GM12873 (cell line): Measurements from ENCODE around the gene UBE2O.

ENCODE experiments used
- TF ChIP-seq, protein P1 (sequence below): IDR thresholded peaks from 2 replicates; pipeline ENCODE4 v1.5.1; 2012; ENCODE audit warnings: low read depth, mild to moderate bottlenecking, moderate library complexity, low read length, control low read depth; ENCODE audit not compliant: insufficient read depth; ENCODE audit errors: missing control alignments

UBE2O gene

DNA sequence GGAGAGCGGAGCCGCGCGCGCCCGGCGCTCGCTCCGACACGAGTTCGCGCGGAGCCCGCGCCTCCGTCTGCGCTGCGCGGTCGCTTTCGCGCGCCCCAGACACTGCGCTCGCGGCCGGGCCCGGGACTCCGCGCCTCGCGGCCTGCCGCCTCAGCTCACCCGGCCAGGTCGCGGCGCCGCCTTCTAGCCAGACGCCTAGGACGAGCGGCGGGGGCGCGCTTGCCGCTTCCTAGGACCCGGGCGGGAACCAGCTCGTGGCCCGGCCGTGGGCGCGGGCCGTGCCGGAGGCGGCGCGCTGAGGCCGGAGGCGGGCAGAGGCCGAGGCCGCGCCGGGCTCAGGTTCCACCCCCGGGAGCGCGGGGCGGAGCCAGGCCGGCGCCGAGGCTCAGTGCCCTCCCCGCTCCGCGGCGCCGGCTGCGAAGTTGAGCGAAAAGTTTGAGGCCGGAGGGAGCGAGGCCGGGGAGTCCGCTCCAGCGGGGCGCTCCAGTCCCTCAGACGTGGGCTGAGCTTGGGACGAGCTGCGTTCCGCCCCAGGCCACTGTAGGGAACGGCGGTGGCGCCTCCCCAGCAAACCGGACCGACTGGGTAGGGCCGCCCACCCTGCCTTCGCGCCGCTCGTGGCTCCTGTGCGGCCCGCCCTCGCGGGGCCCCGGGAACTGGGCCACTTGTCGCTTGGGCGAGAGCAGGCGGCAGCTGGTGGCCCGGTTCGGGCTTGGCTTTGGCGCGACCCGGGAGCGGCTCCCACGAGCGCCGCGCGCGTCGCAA lies 68.5 kb downstream of the UBE2O start, which contains the start of gene SPHK1:
Gene SPHK1 (plus strand): TSS at position 388 of the 765 bp plus-strand sequence. CDS start 1,036 bp downstream, outside the sequence.
- TF ChIP-seq, protein P1, sequence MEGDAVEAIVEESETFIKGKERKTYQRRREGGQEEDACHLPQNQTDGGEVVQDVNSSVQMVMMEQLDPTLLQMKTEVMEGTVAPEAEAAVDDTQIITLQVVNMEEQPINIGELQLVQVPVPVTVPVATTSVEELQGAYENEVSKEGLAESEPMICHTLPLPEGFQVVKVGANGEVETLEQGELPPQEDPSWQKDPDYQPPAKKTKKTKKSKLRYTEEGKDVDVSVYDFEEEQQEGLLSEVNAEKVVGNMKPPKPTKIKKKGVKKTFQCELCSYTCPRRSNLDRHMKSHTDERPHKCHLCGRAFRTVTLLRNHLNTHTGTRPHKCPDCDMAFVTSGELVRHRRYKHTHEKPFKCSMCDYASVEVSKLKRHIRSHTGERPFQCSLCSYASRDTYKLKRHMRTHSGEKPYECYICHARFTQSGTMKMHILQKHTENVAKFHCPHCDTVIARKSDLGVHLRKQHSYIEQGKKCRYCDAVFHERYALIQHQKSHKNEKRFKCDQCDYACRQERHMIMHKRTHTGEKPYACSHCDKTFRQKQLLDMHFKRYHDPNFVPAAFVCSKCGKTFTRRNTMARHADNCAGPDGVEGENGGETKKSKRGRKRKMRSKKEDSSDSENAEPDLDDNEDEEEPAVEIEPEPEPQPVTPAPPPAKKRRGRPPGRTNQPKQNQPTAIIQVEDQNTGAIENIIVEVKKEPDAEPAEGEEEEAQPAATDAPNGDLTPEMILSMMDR: no peak

DNA sequence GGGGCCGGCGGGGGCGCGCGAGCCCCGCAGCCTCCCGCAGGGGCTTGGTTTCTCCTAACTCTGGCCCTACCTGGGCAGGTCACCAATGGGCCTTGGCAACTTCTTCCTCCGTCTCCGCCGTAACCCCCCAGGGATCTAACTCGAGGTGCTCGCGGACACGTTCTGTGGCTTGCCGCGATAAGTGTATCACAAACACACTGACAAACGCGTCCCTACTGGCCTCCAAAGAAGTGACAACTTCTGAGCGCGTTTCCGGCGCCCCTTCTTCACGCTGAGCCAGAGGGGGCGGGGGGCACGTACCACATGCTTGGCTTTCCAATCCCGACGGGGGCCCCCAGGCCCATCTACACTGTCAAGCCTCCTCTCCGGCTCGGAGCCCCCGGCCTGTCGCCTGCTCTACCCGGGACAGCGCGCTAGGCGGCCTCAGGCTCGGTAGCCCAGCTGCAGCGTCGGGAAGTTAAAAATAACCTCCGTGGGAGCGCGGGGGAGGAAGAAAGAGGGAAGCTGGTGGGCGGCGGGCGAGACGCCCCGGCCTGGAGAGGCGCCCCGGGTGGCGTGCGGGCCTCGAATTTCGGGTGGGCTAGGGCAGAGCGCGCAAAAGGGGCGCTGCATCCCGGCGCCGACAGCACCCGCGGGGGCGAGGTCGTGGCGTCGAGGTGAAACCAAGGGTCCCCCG lies 69.3 kb downstream of the UBE2O start:
- TF ChIP-seq, protein P1: no peak

DNA sequence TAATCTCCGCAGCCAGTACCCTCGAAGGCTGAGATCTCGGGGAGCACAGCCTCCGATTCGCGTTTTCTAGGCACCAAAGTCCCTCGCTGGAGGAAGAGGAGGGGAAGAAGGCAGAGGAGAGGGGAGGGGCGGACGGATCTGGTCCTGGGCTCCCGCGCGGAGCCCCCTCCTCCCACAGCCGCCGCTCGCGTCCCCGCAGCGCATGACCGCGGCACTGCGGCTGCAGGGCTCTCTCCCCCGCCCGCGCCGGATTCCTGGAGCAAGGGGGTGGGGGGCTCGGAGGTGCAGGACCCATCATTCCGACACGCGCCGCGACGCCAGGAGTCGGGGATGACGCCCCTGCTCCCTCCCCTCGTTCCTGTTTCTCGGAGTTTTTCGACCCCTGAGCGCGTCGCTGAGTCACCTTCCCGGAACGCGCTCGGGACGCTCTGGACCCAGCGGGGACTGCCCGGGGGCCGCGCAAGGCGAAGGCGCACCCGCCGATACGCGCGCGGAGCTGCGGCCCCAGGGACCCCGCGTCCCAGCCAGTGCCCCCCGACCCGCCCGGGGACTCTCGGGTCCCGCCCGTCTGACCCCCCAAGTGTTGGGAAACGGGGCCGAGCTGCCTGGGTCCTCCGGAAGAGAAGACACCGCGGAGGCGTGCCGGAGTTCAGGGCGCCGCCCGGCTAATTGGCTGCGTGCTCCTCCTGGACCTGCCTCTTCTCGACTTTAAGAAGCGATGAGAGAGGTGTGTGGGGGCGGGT lies 70.0 kb downstream of the UBE2O start:
- TF ChIP-seq, protein P1: no peak

DNA sequence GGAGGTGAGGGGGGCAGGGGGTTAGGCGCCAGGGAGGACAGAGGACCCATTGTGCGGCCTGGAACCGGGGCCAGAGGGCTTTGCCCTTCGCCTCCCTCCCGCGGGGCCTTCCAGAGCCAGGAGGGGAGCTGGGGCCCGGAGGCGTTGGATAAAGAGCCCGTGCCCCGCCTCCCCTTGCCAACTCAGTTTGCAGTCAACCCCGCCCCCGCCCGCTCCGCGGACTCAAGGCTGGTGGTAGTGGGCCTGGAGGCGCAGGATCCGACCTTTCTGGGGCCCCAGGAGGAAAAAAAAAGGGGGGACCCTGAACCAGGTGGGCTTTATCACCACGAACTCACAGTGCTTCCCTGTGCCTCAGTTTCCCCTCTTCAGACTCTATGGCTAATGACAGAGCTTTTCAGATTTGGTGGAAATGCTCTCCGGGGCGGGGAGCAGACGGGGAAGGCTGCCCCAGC lies 70.6 kb downstream of the UBE2O start:
- TF ChIP-seq, protein P1: no peak

DNA sequence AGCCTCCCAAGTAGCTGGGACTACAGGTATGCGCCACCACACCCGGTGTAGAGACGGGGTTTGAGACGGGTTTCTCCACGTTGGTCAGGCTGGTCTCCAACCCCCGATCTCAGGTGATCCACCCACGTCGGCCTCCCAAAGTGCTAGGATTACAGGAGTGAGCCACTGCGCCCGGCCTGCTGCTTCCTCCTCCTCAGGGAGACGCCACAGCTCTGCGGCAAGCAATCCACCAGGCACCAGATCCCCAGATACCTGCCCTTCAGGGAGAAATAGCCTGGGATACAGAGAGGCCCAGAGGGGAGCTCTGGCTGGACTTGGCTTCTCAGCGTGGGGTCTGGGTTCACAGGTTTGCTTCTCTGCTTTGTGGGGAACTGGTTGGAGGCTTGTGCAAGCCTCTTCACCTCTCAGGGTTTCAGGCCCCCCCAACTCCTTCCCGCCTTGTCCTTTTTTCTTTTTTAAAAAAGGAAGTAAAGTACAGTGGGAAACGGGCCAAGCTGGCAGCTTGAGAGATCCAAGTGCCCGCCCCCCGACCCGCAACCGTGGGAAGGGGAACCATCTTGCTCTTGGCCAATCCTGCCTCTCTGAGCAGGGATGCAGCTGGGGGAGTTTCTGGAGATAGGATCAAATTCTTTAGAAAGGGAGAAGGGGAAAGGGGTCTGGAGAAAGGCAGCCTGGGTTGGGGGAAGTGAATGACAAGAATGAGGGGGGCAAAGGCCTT lies 71.2 kb downstream of the UBE2O start:
- TF ChIP-seq, protein P1: no peak

DNA sequence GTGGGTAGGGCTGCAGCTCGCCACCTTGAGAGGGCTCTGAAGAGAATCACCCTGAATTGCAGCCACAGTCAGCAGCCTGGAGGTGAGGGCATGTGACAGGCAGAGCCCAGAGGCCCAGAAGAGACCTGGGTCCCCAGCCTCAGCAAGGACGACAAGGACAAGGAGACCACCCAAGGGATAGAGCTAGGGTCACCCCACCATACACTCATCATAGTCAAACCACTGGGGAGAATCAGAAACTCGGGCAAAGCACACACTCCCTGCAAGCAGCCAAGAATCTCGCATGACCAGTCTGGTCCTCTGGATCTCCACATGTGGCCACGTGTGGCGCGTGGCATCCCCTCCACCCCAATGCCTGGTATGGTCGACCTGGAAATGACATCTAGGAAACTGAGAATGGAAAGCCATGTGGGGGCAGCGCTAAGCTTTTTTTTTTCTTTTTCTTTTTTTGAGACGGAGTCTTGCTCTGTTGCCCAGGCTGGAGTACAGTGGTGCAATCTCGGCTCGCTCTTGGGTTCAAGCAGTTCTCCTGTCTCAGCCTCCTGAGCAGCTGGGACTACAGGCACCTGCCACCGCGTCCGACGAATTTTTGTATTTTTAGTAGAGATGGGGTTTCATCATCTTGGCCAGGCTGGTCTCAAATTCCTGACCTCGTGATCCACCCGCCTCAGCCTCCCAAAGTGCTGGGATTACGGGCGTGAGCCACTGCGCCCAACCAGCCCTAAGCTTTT lies 73.1 kb downstream of the UBE2O start:
- TF ChIP-seq, protein P1: no peak
